22Rv1 (cell line): ENCODE data around the gene MAST4.

ENCODE experiments used
- CTCF ChIP-seq: fragments of 450-650 bp; IDR thresholded peaks from 2 replicates; pipeline ENCODE4 v1.5.1; 2017; ENCODE audit warnings: mild to moderate bottlenecking
- ZFX ChIP-seq: fragments of 450-650 bp; IDR thresholded peaks from 2 replicates; pipeline ENCODE4 v1.6.1; 2017; ENCODE audit warnings: antibody characterized with exemption, borderline replicate concordance

GRCh38 chr5:67050125-67050524 is 453.9 kb downstream of the MAST4 start:
- TF ChIP-seq ZFX (no peak), CTCF (no peak)
